Astrocyte of the spinal cord (primary cell): ENCODE measurements around the gene CLPSL2.

Source experiments
- DNase-seq: peaks from one replicate; pipeline ENCODE4 v3.0.0; 2011; ENCODE audit warnings: low read depth, low spot score
- H3K4me3 ChIP-seq: 2 replicates; pipeline ENCODE4 v1.5.1; 2011; ENCODE audit warnings: low read depth, mild to moderate bottlenecking, low read length, moderate library complexity
- in situ Hi-C: cut with HindIII; loops from 2 replicates; pipeline ENCODE4 v1.10.0; 2017; ENCODE audit warnings: low sequenced_read_pairs
- TF ChIP-seq, protein P1 (sequence below): IDR thresholded peaks from 2 replicates; pipeline ENCODE4 v1.5.1; 2012; ENCODE audit warnings: low read depth, mild to moderate bottlenecking, low read length, inconsistent platforms

The CLPSL2 gene

DNA sequence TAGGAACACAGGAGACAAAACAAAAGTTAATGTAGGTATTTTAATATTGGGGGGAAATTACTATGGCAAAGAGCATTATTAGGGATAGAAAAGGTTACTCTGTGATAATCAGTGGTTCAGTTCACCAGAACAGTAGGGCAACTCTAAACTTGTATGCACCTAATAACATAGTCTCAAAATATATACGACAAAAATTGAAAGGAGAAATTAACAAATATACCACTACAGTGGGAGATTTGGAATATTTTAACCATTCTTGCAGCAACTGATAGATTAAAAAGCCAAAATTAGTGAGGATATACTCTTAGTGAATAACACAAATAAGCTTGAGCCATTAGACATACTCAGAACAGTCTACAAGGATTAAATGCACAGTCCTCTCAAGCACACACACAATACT lies 28.5 kb upstream of the CLPSL2 start:
- TF ChIP-seq, protein P1, sequence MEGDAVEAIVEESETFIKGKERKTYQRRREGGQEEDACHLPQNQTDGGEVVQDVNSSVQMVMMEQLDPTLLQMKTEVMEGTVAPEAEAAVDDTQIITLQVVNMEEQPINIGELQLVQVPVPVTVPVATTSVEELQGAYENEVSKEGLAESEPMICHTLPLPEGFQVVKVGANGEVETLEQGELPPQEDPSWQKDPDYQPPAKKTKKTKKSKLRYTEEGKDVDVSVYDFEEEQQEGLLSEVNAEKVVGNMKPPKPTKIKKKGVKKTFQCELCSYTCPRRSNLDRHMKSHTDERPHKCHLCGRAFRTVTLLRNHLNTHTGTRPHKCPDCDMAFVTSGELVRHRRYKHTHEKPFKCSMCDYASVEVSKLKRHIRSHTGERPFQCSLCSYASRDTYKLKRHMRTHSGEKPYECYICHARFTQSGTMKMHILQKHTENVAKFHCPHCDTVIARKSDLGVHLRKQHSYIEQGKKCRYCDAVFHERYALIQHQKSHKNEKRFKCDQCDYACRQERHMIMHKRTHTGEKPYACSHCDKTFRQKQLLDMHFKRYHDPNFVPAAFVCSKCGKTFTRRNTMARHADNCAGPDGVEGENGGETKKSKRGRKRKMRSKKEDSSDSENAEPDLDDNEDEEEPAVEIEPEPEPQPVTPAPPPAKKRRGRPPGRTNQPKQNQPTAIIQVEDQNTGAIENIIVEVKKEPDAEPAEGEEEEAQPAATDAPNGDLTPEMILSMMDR: no peak
- in situ Hi-C loops: no loop called here
- no peak for DNase-seq
- H3K4me3 ChIP-seq: no peak overlapping the region

DNA sequence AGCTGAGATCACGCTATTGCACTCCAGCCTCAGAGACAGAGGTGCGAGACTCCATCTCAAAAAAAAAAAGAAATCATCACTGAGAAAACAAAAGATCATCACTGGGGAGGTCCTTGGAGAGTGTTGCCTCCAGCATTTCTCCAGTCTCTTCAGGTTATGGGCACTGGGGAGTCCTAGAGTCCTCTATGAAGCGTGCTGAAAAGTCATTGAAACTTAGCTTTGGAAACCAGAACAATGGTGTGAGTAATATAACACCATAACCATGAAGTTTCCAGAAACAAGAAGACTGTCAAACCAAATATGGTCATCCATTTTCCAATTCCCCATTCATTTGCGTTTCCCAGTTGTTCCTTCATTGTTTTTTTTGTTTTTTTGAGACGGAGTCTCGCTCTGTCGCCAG lies 25.8 kb upstream of the CLPSL2 start:
- no peak for DNase-seq
- no peak overlapping the region for H3K4me3 ChIP-seq
- in situ Hi-C loops: no loop called here
- TF ChIP-seq, protein P1: no peak

DNA sequence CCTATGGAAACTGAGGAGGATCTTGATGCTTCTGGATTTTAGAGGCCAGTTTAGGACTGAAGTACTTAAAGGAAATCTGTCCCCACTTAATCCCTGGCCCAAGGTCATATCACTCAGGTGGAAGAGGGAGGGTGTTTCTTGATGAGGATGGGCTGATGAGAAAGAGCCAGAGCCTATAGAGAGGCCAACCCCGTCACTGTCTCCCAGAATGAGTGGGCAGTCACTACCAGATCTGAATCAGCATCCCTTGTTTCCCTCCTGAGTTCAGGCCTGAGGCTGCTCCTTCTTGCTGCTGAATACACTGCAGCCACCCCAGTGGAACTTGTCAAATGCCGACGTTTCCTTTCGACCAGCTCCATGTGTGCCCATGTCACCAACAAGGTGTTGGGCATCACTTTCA lies 24.8 kb upstream of the CLPSL2 start:
- H3K4me3 ChIP-seq: no peak overlapping the region
- no peak for DNase-seq
- in situ Hi-C loops: no loop called here
- TF ChIP-seq, protein P1: no peak

DNA sequence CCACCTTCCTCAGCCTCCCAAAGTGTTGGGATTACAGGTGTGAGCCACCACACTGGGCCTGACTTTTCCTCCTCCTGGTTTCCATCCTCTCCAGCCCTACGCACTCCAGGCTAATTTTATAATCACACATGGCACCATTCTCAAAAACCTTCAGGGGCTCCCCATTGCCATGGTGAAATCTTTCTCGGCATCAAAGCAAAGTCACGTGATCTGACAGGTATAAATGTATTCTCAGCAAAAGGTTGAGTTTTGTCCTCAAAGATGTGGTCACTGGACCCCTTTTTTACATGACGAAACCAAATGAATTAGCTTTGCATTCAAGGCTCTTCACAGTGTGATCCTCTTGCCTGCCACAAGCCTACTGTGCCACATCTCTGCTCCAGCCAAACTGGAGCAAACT lies 24.1 kb upstream of the CLPSL2 start:
- DNase-seq: no peak
- in situ Hi-C loops: no loop called here
- TF ChIP-seq, protein P1: no peak
- H3K4me3 ChIP-seq: no peak overlapping the region

DNA sequence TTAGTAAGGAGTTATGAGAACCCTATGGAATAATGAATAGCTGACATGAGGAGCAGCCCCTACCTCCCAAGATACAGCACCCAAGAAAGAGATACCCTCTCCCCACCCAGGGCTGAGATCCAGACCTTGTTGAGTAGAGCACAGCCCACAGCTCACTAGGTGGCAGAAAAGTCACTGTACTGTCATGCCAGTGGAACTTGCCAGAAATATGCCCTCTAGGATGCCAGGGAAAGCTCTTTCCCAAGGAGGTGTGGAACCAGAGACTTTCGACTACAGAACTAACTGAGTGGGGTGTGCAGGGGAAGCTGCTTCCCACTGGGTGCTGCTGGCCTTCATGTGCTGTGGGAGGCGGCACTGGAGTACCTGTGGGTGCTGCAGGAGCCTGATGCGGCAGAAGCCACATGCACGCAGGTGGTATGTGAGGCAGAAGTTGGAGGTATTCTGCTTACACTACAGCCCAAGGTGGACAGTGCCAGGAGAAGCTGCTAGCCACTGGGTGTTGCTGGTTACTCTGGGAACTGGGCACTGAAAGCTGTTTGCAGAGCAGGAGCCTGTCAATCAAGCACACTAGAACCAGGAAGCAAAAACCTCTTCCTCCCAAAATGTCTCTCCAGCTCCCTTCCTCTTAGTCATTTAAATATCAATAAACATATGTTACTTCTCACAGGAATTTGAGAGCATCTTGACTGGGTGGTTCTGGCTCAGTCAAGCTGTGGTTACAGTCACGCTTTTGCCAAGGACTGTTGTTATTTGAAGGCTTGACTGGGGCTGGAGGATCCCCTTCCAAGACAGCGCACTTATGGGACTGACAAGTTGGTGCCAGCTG lies 21.7 kb upstream of the CLPSL2 start:
- in situ Hi-C loops: no loop called here
- no peak overlapping the region for H3K4me3 ChIP-seq
- DNase-seq: no peak
- TF ChIP-seq, protein P1: no peak

DNA sequence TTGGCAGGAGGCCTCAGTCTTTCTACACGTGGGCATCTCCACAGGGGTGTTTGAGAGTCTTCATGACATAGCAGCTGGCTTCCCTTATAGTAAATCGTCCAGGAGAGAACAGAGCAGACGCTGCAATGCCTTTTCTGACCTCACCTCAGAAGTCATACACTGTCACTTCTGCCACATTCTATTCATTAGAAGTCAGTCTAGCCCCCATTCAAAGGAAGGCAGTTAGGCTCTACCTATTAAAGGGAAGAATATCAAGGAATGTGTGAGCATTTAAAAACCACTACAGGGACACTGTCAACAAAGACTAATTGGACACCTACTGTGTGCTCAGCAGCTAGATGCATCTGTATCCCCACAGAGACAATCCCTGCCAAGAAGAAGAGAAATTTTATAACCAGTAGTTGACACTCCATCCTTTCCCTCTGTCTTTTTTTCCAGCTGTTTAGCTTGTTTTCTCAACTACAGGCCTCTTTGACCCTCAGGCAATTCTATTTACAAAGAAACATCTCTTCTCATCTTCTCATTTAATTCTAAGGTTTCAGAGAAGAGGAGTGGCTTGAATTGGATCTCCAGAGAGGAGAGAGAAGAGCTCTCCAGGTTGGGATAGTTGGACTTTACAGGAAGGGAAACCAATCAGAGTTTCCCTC lies 21.0 kb upstream of the CLPSL2 start:
- DNase-seq: no peak
- H3K4me3 ChIP-seq: no peak overlapping the region
- TF ChIP-seq, protein P1: no peak
- in situ Hi-C loops: no loop called here
